ENCODE measurements around the gene HBA2.

HBA2 gene

GRCh38 chr16:138049-138417, 34.6 kb upstream of the HBA2 start:
- H3K36me3 ChIP-seq (ENCODE audit: low read length), result no peaks in the 10 kb centered on the region
- TF ChIP-seq CTCF (IDR thresholded peaks at IDR 0.05; ENCODE audit: insufficient read depth, low read length, poor library complexity, severe bottlenecking) (no peak), EZH2phosphoT487 (conservative IDR thresholded peaks at IDR 0.05; ENCODE audit: low read length) (no peak)
- H3K9me2 ChIP-seq (replicated peaks; ENCODE audit: insufficient read depth, low read length), result no peaks in the 10 kb centered on the region
- peak overlapping the region; percentile 76 for H3K27ac ChIP-seq (ENCODE audit: low read depth, low read length)
- H2AFZ ChIP-seq (ENCODE audit: low read depth, low read length, severe bottlenecking), result peak overlapping the region; percentile 36
- H4K20me1 ChIP-seq (ENCODE audit: low read depth, low read length), result no peaks in the 10 kb centered on the region
- peaks cover 15% of the 10 kb centered on the region for H3F3A ChIP-seq (ENCODE audit: insufficient read depth)
- H3K9me3 ChIP-seq (ENCODE audit: insufficient read depth, low read length), result no peaks in the 10 kb centered on the region
- H3K9ac ChIP-seq (ENCODE audit: low read length), result peak overlapping the region; percentile 90
- H3K4me2 ChIP-seq (ENCODE audit: low read depth, low read length, poor library complexity, severe bottlenecking), result peak overlapping the region; percentile 72
- no peaks in the 10 kb centered on the region for H3K27me3 ChIP-seq (ENCODE audit: low read length)
- H3K79me2 ChIP-seq (ENCODE audit: insufficient read depth, low read length), result peaks cover 48% of the 10 kb centered on the region
- H3K4me3 ChIP-seq (ENCODE audit: insufficient read depth, low read length, poor library complexity, severe bottlenecking), result peak overlapping the region; percentile 100

GRCh38 chr16:140175-140857, 32.4 kb upstream of the HBA2 start:
- H3K27me3 ChIP-seq (ENCODE audit: low read length), result no peaks in the 10 kb centered on the region
- peaks cover 10% of the 10 kb centered on the region for H3F3A ChIP-seq (ENCODE audit: insufficient read depth)
- no peak overlapping the region for H3K9ac ChIP-seq (ENCODE audit: low read length)
- no peaks in the 10 kb centered on the region for H3K9me3 ChIP-seq (ENCODE audit: insufficient read depth, low read length)
- H4K20me1 ChIP-seq (ENCODE audit: low read depth, low read length), result no peaks in the 10 kb centered on the region
- TF ChIP-seq EZH2phosphoT487 (conservative IDR thresholded peaks at IDR 0.05; ENCODE audit: low read length) (no peak), CTCF (IDR thresholded peaks at IDR 0.05; ENCODE audit: insufficient read depth, low read length, poor library complexity, severe bottlenecking) (no peak)
- no peaks in the 10 kb centered on the region for H3K9me2 ChIP-seq (replicated peaks; ENCODE audit: insufficient read depth, low read length)
- H2AFZ ChIP-seq (ENCODE audit: low read depth, low read length, severe bottlenecking), result no peak overlapping the region
- no peak overlapping the region for H3K4me3 ChIP-seq (ENCODE audit: insufficient read depth, low read length, poor library complexity, severe bottlenecking)
- H3K36me3 ChIP-seq (ENCODE audit: low read length), result no peaks in the 10 kb centered on the region
- H3K4me2 ChIP-seq (ENCODE audit: low read depth, low read length, poor library complexity, severe bottlenecking), result no peak overlapping the region
- peaks cover 28% of the 10 kb centered on the region for H3K79me2 ChIP-seq (ENCODE audit: insufficient read depth, low read length)
- no peak overlapping the region for H3K27ac ChIP-seq (ENCODE audit: low read depth, low read length)

- H3K4me3 ChIP-seq (ENCODE audit: insufficient read depth, low read length, poor library complexity, severe bottlenecking), result no peak overlapping the region
- H3K27ac ChIP-seq (ENCODE audit: low read depth, low read length), result no peak overlapping the region
- no peaks in the 10 kb centered on the region for H4K20me1 ChIP-seq (ENCODE audit: low read depth, low read length)
- TF ChIP-seq CTCF (IDR thresholded peaks at IDR 0.05; ENCODE audit: insufficient read depth, low read length, poor library complexity, severe bottlenecking) (no peak), EZH2phosphoT487 (conservative IDR thresholded peaks at IDR 0.05; ENCODE audit: low read length) (no peak)
- no peaks in the 10 kb centered on the region for H3K36me3 ChIP-seq (ENCODE audit: low read length)
- H3K9me3 ChIP-seq (ENCODE audit: insufficient read depth, low read length), result no peaks in the 10 kb centered on the region
- no peak overlapping the region for H2AFZ ChIP-seq (ENCODE audit: low read depth, low read length, severe bottlenecking)
- no peaks in the 10 kb centered on the region for H3K9me2 ChIP-seq (replicated peaks; ENCODE audit: insufficient read depth, low read length)
- no peak overlapping the region for H3K9ac ChIP-seq (ENCODE audit: low read length)
- peaks cover 10% of the 10 kb centered on the region for H3F3A ChIP-seq (ENCODE audit: insufficient read depth)
- peaks cover 6% of the 10 kb centered on the region for H3K79me2 ChIP-seq (ENCODE audit: insufficient read depth, low read length)
- H3K27me3 ChIP-seq (ENCODE audit: low read length), result no peaks in the 10 kb centered on the region
- no peak overlapping the region for H3K4me2 ChIP-seq (ENCODE audit: low read depth, low read length, poor library complexity, severe bottlenecking)
Measured at GRCh38 chr16:142405-142967, 30.2 kb upstream of the HBA2 start.
